ENCODE data around the gene DCAF12.

The DCAF12 gene

GRCh38 chr9:34065541-34065940 is 61.0 kb downstream of the DCAF12 start:
- TF ChIP-seq EZH2phosphoT487 (IDR thresholded peaks at IDR 0.05; ENCODE audit: borderline replicate concordance, low read length) (no peak), CTCF (IDR thresholded peaks at IDR 0.05; ENCODE audit: low read depth, low read length, poor library complexity, severe bottlenecking) (no peak)
- H3K4me2 ChIP-seq (ENCODE audit: low read length) = no peak overlapping the region
- H3K4me3 ChIP-seq (ENCODE audit: low read length) = no peak overlapping the region
- H3K9me2 ChIP-seq (replicated peaks; ENCODE audit: control insufficient read depth, low read length) = no peaks in the 10 kb centered on the region
- no peaks in the 10 kb centered on the region for H4K20me1 ChIP-seq (ENCODE audit: control insufficient read depth, insufficient read depth, low read depth, low read length)
- no peaks in the 10 kb centered on the region for H3K36me3 ChIP-seq (ENCODE audit: control insufficient read depth, low read length)
- no peaks in the 10 kb centered on the region for H3K79me2 ChIP-seq (ENCODE audit: control insufficient read depth, low read length)
- H3F3A ChIP-seq (ENCODE audit: control insufficient read depth, insufficient read depth) = no peaks in the 10 kb centered on the region
- no peaks in the 10 kb centered on the region for H3K27me3 ChIP-seq (ENCODE audit: control insufficient read depth, low read length)
- H3K9me3 ChIP-seq (ENCODE audit: control insufficient read depth, insufficient read depth, low read length) = no peaks in the 10 kb centered on the region
- no peak overlapping the region for H3K27ac ChIP-seq (ENCODE audit: low read depth, low read length)
- H3K4me1 ChIP-seq (ENCODE audit: control insufficient read depth, low read length) = no peaks in the 10 kb centered on the region

DNA sequence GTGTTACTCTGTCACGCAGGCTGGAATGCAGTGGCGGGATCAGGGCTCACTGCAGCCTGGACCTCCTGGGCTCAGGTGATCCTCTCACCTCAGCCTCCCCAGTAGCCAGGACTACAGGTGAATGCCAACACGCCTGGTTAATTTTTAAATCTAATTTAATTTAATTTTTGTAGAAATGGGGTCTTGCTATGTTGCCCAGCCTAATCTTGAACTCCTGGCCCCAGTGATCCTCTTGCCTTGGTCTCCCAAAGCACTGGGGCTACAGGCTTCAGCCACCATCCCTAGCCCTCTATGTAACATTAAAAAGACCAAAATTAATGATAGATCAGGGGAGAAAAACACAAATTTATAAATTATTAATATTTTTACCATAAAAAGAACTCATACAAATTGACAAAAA is 66.5 kb downstream of the DCAF12 start:
- H3K4me2 ChIP-seq (ENCODE audit: low read length) = no peak overlapping the region
- no peaks in the 10 kb centered on the region for H4K20me1 ChIP-seq (ENCODE audit: control insufficient read depth, insufficient read depth, low read depth, low read length)
- H3K9me2 ChIP-seq (replicated peaks; ENCODE audit: control insufficient read depth, low read length) = no peaks in the 10 kb centered on the region
- H3F3A ChIP-seq (ENCODE audit: control insufficient read depth, insufficient read depth) = no peaks in the 10 kb centered on the region
- TF ChIP-seq EZH2phosphoT487 (IDR thresholded peaks at IDR 0.05; ENCODE audit: borderline replicate concordance, low read length) (no peak), CTCF (IDR thresholded peaks at IDR 0.05; ENCODE audit: low read depth, low read length, poor library complexity, severe bottlenecking) (no peak)
- no peaks in the 10 kb centered on the region for H3K36me3 ChIP-seq (ENCODE audit: control insufficient read depth, low read length)
- H3K79me2 ChIP-seq (ENCODE audit: control insufficient read depth, low read length) = no peaks in the 10 kb centered on the region
- no peak overlapping the region for H3K27ac ChIP-seq (ENCODE audit: low read depth, low read length)
- H3K4me3 ChIP-seq (ENCODE audit: low read length) = no peak overlapping the region
- H3K4me1 ChIP-seq (ENCODE audit: control insufficient read depth, low read length) = no peaks in the 10 kb centered on the region
- no peaks in the 10 kb centered on the region for H3K9me3 ChIP-seq (ENCODE audit: control insufficient read depth, insufficient read depth, low read length)
- 0 out of 2 replicates have a peak, but pooled peaks cover 5% of the 10 kb centered on the region for H3K27me3 ChIP-seq (ENCODE audit: control insufficient read depth, low read length)

- no peaks in the 10 kb centered on the region for H4K20me1 ChIP-seq (ENCODE audit: control insufficient read depth, insufficient read depth, low read depth, low read length)
- H3K27ac ChIP-seq (ENCODE audit: low read depth, low read length) = no peak overlapping the region
- H3K4me3 ChIP-seq (ENCODE audit: low read length) = no peak overlapping the region
- H3K27me3 ChIP-seq (ENCODE audit: control insufficient read depth, low read length) = 0 out of 2 replicates have a peak, but pooled peaks cover 5% of the 10 kb centered on the region
- H3K4me1 ChIP-seq (ENCODE audit: control insufficient read depth, low read length) = no peaks in the 10 kb centered on the region
- H3K79me2 ChIP-seq (ENCODE audit: control insufficient read depth, low read length) = no peaks in the 10 kb centered on the region
- H3F3A ChIP-seq (ENCODE audit: control insufficient read depth, insufficient read depth) = no peaks in the 10 kb centered on the region
- no peak overlapping the region for H3K4me2 ChIP-seq (ENCODE audit: low read length)
- H3K9me2 ChIP-seq (replicated peaks; ENCODE audit: control insufficient read depth, low read length) = no peaks in the 10 kb centered on the region
- TF ChIP-seq EZH2phosphoT487 (IDR thresholded peaks at IDR 0.05; ENCODE audit: borderline replicate concordance, low read length) (no peak), CTCF (IDR thresholded peaks at IDR 0.05; ENCODE audit: low read depth, low read length, poor library complexity, severe bottlenecking) (no peak)
- no peaks in the 10 kb centered on the region for H3K36me3 ChIP-seq (ENCODE audit: control insufficient read depth, low read length)
- H3K9me3 ChIP-seq (ENCODE audit: control insufficient read depth, insufficient read depth, low read length) = no peaks in the 10 kb centered on the region
Observed at GRCh38 chr9:34059281-34059680, 67.2 kb downstream of the DCAF12 start.

Data from DOHH2 (cell line).